GM12892 (cell line): ENCODE results near the gene CCDC88C.
"Not testable (repeated sequence)": the region's sequence is repeated elsewhere in the genome, so short reads cannot be mapped to it uniquely, and the experiment has no call there.

Experiments used
- DNase-seq: peaks from one replicate; pipeline ENCODE4 v3.0.0; 2011; ENCODE audit not compliant: insufficient read length
- FAIRE-seq: peaks from 2 replicates; lab custom pipeline; 2011; peaks lifted over from hg19 to GRCh38; lab: Jason Lieb, UNC
- POLR2A ChIP-seq: IDR thresholded peaks from 2 replicates; pipeline ENCODE4 v1.6.1; 2011; ENCODE audit warnings: low read depth, low read length, control low read depth
- POLR2AphosphoS5 ChIP-seq: IDR thresholded peaks from 2 replicates; pipeline ENCODE4 v1.6.1; 2011; ENCODE audit warnings: low read depth, low read length, control low read depth
- TAF1 ChIP-seq: IDR thresholded peaks from 2 replicates; pipeline ENCODE4 v1.6.1; 2011; ENCODE audit warnings: low read depth, mild to moderate bottlenecking, control low read depth, low read length, borderline replicate concordance

Gene CCDC88C

GRCh38 chr14:91252871-91253794, 164.5 kb downstream of the CCDC88C start:
- FAIRE-seq (peak; percentile 46), DNase-seq (peak; percentile 60)
- TF ChIP-seq POLR2A: no peak
- no peak for TF ChIP-seq TAF1
- TF ChIP-seq POLR2AphosphoS5: no peak

- FAIRE-seq (no peak), DNase-seq (no peak)
- TF ChIP-seq POLR2AphosphoS5 (no peak), POLR2A (no peak), TAF1 (no peak)
Observed at GRCh38 chr14:91250912-91251311, 166.7 kb downstream of the CCDC88C start.

- FAIRE-seq (peak; percentile 97), DNase-seq (peak; percentile 58)
- TF ChIP-seq TAF1 (no peak), POLR2A (0 out of 2 replicates have a peak, but pooled peaks have one; percentile 20)
Observed at GRCh38 chr14:91249841-91250616, 167.6 kb downstream of the CCDC88C start.

DNA sequence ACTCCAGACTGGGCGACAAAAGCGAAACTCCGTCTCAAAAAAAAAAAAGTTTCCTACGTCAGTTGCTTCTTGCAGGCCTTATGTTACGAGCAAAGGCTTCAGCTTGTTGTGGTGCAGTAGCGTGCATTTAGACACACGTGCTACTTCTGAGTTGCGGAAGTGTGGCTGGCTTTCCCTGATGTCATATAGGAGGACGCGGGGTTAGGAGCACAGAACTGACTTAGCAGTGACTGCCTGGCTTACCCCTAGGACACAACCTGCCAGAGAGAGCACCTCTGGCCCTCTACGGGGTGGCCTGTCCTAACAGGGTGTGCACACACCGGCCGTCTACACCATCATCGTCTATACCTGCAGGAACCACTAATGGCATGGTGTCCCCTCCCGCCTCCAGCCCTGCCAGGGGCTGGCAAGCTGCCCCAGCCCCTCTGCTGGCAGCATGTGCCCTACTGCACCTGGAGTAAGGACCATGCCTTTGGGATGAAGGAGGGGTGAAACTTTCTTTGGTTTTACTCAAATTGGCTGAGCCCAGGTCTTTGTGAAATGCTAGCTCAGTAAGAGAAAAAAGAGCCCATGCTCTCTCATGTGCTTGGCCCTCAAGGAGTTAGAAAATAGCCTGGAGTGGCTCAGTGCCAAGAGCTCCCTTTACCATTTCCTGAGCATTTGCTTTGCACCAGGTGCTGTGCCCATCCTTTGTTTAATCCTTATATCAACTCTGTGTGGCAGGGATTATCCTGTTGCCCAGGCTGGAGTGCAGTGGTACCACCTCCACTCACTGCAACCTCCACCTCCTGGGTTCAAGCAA, 171.4 kb downstream of the CCDC88C start:
- DNase-seq (no peak), FAIRE-seq (no peak)
- no peak for TF ChIP-seq POLR2A
- TF ChIP-seq POLR2AphosphoS5: no peak
- TF ChIP-seq TAF1: no peak

GRCh38 chr14:91245616-91246015, 172.0 kb downstream of the CCDC88C start:
- FAIRE-seq: not testable (repeated sequence)

GRCh38 chr14:91245029-91245428, 172.6 kb downstream of the CCDC88C start:
- TF ChIP-seq TAF1 (no peak), POLR2AphosphoS5 (no peak), POLR2A (no peak)
- DNase-seq (no peak), FAIRE-seq (no peak)

More at GRCh38 chr14:91245616-91246015, 172.0 kb downstream of the CCDC88C start:
- DNase-seq: not testable (repeated sequence)

DNA sequence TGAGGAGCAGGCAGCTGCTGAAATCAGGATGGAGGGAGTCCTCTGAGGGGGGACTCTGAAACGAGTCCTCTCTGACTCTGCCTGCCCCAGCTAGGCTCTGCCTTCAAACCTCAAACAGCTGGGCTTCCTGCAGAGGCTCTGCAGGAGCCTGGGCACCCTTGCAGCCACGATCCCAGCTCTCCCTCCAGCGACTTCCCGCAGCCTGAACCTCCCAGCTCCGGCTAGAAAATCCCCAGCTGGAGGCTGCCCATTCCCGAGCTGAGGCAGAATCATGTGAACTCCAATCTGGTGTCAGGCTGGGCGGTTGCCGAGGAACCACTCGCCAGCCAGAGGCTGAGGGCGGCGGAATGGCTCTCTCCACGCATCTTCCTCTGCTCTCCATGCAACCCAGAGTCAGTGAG, 173.1 kb downstream of the CCDC88C start, which contains the start of gene GPR68:
TSS of gene GPR68 (minus strand) at position 204 of the 401 bp plus-strand sequence. CDS start 9,654 bp downstream, outside the sequence.
- FAIRE-seq (peak; percentile 36), DNase-seq (no peak)
- TF ChIP-seq POLR2A (no peak), TAF1 (no peak), POLR2AphosphoS5 (no peak)

DNA sequence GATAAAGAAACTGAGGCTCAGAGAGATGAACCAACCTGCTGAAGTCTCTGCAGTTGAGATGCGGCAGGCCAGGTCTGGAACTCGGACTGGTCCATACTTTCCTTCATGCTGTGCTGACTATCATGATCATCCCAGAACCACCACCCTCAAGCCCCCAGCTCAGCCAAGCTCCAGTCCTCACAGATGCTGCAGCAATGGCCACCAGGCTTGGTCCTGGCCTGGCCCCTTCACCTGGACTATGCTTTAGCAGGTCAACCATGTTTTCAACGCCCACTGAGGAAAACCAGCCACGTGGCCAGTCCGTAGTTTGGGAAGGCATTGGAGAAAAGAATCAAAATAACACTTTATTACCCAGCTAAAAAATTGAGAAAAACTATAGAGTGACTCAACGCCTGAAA, 174.5 kb downstream of the CCDC88C start:
- TF ChIP-seq POLR2AphosphoS5: no peak; the same call in 1 of the 2 replicates
- TF ChIP-seq POLR2A: no peak
- no peak for TF ChIP-seq TAF1
- FAIRE-seq: no peak
- no peak for DNase-seq

GRCh38 chr14:91242635-91243034, 175.0 kb downstream of the CCDC88C start:
- DNase-seq (no peak), FAIRE-seq (no peak)
- TF ChIP-seq POLR2AphosphoS5 (no peak), POLR2A (peak; percentile 3; the same call in 1 of the 2 replicates), TAF1 (no peak)

DNA sequence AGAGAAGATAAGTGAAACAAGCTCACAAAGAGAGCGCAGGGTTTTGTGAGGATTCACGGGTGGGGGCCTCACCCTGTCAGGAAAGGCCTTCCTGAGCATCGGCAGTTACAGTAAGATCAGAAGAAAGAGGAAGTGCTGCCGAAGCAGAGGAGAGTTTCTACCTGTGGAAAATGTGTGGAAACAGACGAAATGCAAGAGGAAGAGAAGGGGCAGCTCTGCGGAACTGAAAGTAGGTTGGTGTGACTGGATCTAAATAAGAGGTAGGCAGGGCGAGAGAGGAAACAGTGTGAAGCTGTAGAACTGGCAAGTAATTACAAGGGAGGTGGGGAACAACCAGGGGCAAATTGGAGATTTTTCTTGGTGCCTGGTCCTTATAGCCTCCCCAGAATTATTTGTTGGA, 175.8 kb downstream of the CCDC88C start:
- no peak for DNase-seq
- TF ChIP-seq POLR2AphosphoS5 (no peak), TAF1 (no peak), POLR2A (peak; percentile 33; the same call in 1 of the 2 replicates)
- peak; percentile 76 for FAIRE-seq
